HuH-7.5 (cell line): ENCODE results near the gene CCDC179.

ENCODE experiments used
- DNase-seq: peaks from one replicate; pipeline ENCODE4 v3.0.0; 2011; ENCODE audit warnings: low spot score

Gene CCDC179

DNA sequence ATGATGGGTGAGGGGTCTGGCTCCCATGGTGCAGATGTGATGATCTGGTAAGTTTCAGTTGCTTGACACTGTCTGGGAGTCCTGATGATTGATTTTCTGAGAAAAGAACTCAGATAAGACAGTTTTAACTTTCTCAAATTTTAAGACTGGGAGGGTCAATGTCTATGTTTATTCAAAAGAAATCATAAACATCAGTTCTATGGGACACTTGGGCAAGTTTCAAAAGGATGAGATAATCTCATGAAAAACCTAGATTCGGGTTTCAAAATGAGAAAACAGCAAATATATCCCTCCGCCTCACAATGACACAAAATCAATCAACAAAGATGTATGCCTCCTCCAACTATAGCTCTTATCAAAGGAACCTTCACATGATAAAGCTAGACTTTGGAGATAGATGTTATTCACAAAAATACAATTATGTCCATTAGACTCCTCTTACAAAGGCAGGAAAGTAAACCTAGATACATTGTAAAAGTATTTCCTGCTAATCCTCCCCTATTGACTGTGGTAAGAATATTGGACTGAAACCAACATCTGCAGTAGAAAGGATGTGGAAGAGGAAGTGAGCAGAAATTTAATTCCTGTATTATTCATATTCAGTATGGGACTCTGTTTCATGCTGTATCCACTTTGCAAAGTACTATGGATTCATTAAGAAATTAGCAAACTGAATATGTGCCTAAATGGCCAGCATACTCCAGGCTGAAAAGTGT, 52.3 kb downstream of the CCDC179 start:
- no peak for DNase-seq

DNA sequence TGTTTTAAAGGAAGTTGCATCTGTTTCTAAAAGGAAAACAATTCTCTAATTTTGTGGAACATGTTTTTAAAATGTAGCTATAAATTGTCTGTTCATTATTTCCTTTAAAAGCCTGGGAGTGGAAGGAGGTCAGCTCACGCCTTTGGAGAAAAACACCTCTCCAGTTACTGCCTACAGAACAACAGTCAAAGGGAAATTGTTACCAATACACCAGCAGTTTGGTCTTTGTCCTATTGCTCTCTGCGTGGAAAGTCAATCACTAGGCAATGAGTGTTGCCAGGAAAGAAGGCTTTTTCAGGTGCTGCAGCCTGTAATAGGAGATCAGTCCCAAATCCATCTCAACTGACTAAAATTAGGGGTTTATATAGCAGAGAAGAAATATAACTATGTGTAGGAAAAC, 52.9 kb downstream of the CCDC179 start:
- DNase-seq, result no peak

DNA sequence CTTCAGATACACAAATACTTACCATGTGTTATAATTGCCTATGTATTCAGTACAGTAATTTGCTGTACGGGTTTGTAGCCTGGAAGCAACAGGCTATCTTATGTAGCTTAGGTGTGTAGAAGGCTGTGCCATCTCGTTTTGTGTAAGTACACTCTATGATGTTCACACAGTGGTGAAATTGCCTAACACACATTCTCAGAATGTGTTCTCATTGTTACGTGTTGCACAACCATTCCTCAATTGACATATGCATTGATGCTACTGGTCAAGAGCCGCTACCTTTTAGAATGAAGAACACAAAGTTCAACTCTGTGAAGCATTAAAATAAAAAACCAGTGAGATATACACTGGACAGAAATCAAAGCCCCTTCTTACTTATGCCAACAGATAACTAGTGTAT, 57.4 kb downstream of the CCDC179 start:
- DNase-seq, result no peak

DNA sequence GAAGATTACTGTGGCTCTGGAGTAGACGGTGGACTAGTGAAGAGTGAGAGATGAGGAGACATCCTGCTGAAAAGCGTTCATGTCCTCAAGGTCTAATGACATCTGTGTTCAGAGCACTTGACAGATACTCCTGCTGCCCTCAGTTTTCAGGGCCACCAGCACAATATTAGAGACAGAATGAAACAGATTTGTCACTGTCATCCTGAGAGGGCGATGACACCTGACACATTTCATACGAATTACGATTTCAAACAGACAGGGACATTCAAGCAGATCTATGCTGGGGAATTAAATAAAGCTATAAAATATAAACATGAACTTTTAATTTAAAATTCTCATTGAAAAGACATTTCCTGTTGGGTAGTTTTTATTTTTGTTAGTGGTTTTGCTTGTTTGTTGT, 59.8 kb downstream of the CCDC179 start:
- DNase-seq, result no peak

DNA sequence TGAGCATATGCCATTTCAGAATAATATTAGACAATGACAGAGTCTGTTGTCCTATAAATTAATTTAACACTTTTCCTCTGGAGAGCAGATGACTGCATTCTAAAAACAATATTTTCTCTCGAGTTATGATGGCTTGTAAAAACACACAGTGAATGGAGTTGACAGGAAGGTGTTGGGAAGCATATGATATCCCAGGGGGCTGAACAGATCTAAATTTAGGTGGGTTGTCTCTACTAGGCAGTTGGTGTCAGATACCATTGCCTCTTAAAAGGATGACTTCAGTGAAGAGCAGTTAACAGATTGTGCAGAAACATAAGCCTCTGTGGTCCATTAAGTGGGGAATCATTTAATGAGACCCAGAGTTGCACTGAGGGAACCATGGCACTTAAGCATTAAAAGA, 61.4 kb downstream of the CCDC179 start:
- no peak for DNase-seq

DNA sequence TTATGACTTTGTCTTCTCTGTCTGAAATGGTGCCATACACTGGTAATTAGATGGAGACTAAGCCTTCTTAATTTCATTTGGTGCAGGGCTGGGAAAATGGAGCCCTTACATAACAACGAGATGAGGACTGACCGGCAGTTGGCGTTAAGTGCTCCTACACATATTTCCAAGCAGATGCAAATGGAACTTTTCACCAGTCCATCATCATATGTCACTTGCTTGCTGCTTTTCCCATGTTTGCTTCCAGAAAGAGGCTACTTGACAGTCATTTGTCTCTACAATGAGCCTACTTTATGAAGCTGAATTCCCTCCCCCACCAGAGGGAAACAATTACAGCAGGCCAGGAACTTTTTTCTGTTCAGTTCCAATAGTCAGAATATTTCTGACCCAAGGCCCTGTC, 63.2 kb downstream of the CCDC179 start:
- no peak for DNase-seq
